Progenitor cell of endocrine pancreas (in vitro differentiated cells): ENCODE results near the gene HAGH. TPM values are rescaled to one million over a fixed set of nuclear protein-coding genes. Genes with fewer than 3 reads are reported as not detected.

Source experiments
- DNase-seq: peaks from one replicate; pipeline ENCODE4 v3.0.0; 2021; ENCODE audit warnings: low spot score; ENCODE audit not compliant: unreplicated experiment
- H3K27ac Mint-ChIP-seq: 2 replicates; pipeline ENCODE4 v1.8.0; 2021; ENCODE audit warnings: mild to moderate bottlenecking, moderate library complexity, mixed read lengths
- H3K27me3 Mint-ChIP-seq: 2 replicates; pipeline ENCODE4 v1.8.0; 2021; ENCODE audit warnings: mixed read lengths
- H3K36me3 Mint-ChIP-seq: 2 replicates; pipeline ENCODE4 v1.8.0; 2022; ENCODE audit warnings: mixed read lengths; ENCODE audit not compliant: insufficient read depth
- H3K4me1 Mint-ChIP-seq: 2 replicates; pipeline ENCODE4 v1.8.0; 2021; ENCODE audit warnings: low read depth, mixed read lengths
- H3K4me3 Mint-ChIP-seq: 2 replicates; pipeline ENCODE4 v1.8.0; 2021; ENCODE audit warnings: low read depth, mild to moderate bottlenecking, moderate library complexity, mixed read lengths
- H3K9me3 Mint-ChIP-seq: 2 replicates; pipeline ENCODE4 v1.8.0; 2021; ENCODE audit warnings: low read depth, mixed read lengths
- CTCF ChIP-seq: fragments of 200-600 bp; sonication (generic); IDR thresholded peaks from one replicate; pipeline ENCODE4 v1.5.0; 2021; ENCODE audit warnings: antibody characterized with exemption, mild to moderate bottlenecking; ENCODE audit not compliant: unreplicated experiment
- total RNA-seq: library from RNA; stranded (reverse); gene quantifications from 2 replicates; pipeline ENCODE4 v1.2.1, GENCODE V29; 2021

Gene HAGH
- total RNA-seq, 1 donor from 2014 or later: 43.6 TPM

GRCh38 chr16:1782408-1783264 lies 44.0 kb downstream of the HAGH start, which contains the start of the genes NUBP2 and SPSB3:
NUBP2 (plus strand) TSS chr16:1782960; CDS start chr16:1783021, 61 bp downstream.
SPSB3 (minus strand) TSS chr16:1782571; CDS start chr16:1781483, 1,088 bp downstream.
- Mint-ChIP-seq H3K36me3 (no peaks in the 10 kb centered on the region), H3K4me3 (peak within 1 kb of the TSS; percentile 90), H3K4me1 (peaks cover 14% of the 10 kb centered on the region), H3K27ac (peak within 1 kb of the TSS; percentile 98), H3K27me3 (no peaks in the 10 kb centered on the region), H3K9me3 (no peaks in the 10 kb centered on the region)
- peak; percentile 99 for DNase-seq
- no peak for TF ChIP-seq CTCF

GRCh38 chr16:1781758-1782407 lies 44.7 kb downstream of the HAGH start:
- peaks cover 14% of the 10 kb centered on the region for H3K4me1 Mint-ChIP-seq
- no peaks in the 10 kb centered on the region for H3K9me3 Mint-ChIP-seq
- H3K27me3 Mint-ChIP-seq: no peaks in the 10 kb centered on the region
- no peaks in the 10 kb centered on the region for H3K36me3 Mint-ChIP-seq
- peak; percentile 35 for TF ChIP-seq CTCF
- peak overlapping the region; percentile 85 for H3K4me3 Mint-ChIP-seq
- no peak for DNase-seq
- H3K27ac Mint-ChIP-seq: peak overlapping the region; percentile 94

- no peak for TF ChIP-seq CTCF
- H3K36me3 Mint-ChIP-seq: peaks cover 1% of the 10 kb centered on the region
- H3K27me3 Mint-ChIP-seq: no peaks in the 10 kb centered on the region
- no peaks in the 10 kb centered on the region for H3K9me3 Mint-ChIP-seq
- DNase-seq: no peak
- peaks cover 14% of the 10 kb centered on the region for H3K4me1 Mint-ChIP-seq
- H3K27ac Mint-ChIP-seq: peak overlapping the region; percentile 94
- peak overlapping the region; percentile 85 for H3K4me3 Mint-ChIP-seq
These were observed 45.4 kb downstream of the HAGH start for GRCh38 chr16:1781254-1781653.

GRCh38 chr16:1780677-1781072 lies 46.0 kb downstream of the HAGH start:
- TF ChIP-seq CTCF: no peak
- Mint-ChIP-seq H3K9me3 (no peaks in the 10 kb centered on the region), H3K27me3 (no peaks in the 10 kb centered on the region), H3K4me3 (peak overlapping the region; percentile 85), H3K36me3 (peaks cover 1% of the 10 kb centered on the region), H3K27ac (no peak overlapping the region), H3K4me1 (peaks cover 14% of the 10 kb centered on the region)
- no peak for DNase-seq
